ENCODE results near the gene SGSM2. TPM values are rescaled to one million over a fixed set of nuclear protein-coding genes. Genes with fewer than 3 reads are reported as not detected.
A peak's percentile ranks its signal among the peaks of the same experiment; 100 is the strongest.

SGSM2 gene
- total and polyA plus RNA-seq, 9 donors = 35.2 to 56.5 (median 42.4) TPM

DNA sequence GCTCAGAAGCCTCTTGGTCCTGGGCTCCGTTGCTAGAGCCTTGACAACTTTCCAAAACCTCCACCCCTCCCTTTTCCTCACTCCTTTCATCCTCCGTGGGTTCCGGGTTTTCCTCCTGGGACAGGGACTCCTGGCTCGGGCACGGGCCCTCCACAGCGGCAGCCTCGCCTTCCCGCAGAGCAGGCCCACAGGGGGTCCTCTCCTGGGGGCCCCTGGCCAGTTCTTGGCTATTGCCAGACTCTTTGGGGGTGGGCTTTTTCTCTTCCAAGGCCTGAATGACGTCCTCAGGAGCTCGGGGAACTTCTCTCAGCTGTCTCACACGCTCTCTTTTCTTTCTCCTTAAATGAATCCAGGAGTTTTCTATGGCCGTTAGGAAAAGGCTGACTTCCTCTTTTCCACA is 82.9 kb downstream of the SGSM2 start:
- H3K27me3 ChIP-seq (ENCODE audit: control insufficient read depth, insufficient read depth, low read length) = no peaks in the 10 kb centered on the region
- H3K9me3 ChIP-seq (replicated peaks; ENCODE audit: control insufficient read depth, low read depth, low read length) = no peaks in the 10 kb centered on the region
- DNase-seq = peak; percentile 70
- H3K27ac ChIP-seq (ENCODE audit: low read length) = peak overlapping the region; percentile 29
- no peaks in the 10 kb centered on the region for H3K4me1 ChIP-seq (ENCODE audit: control insufficient read depth, insufficient read depth, low read length)
- WGBS (ENCODE audit: insufficient coverage) = 22% methylated on average over 8 of the region's 12 CpGs
- no peak overlapping the region for H3K4me3 ChIP-seq (ENCODE audit: low read length)
- peaks cover 38% of the 10 kb centered on the region for H3K36me3 ChIP-seq (ENCODE audit: control insufficient read depth, insufficient read depth, low read length)

GRCh38 chr17:2421315-2422147 is 84.2 kb downstream of the SGSM2 start:
- H3K27ac ChIP-seq (ENCODE audit: low read length) = no peak overlapping the region

DNA sequence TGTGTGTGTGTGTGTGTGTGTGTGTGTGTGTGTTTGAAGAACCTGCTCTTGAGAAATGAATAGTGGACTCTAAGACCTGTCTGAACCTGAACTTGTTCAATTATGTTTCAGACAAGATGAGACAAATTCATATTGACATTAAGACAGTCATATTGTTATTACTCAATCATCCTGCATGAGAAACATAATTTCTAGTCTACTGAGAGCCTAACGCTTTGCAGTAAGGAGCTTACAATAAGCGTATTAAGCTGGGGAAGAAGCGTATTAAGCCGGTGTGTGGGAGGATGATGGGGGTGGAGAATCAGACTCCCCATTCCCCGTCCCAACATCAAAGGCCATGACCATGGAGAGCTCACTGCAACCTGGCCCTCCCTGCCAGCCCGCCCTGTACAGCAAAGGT is 86.0 kb downstream of the SGSM2 start:
- Histone ChIP-seq H3K27ac (ENCODE audit: low read length) (no peak overlapping the region), H3K27me3 (ENCODE audit: control insufficient read depth, insufficient read depth, low read length) (no peaks in the 10 kb centered on the region), H3K4me1 (ENCODE audit: control insufficient read depth, insufficient read depth, low read length) (no peaks in the 10 kb centered on the region), H3K36me3 (ENCODE audit: control insufficient read depth, insufficient read depth, low read length) (peaks cover 38% of the 10 kb centered on the region), H3K9me3 (replicated peaks; ENCODE audit: control insufficient read depth, low read depth, low read length) (no peaks in the 10 kb centered on the region), H3K4me3 (ENCODE audit: low read length) (no peak overlapping the region)
- no peak for DNase-seq
- WGBS (ENCODE audit: insufficient coverage) = no CpG with 5 or more reads among the region's 6 CpGs

More at GRCh38 chr17:2421315-2422147, 84.2 kb downstream of the SGSM2 start:
- no peaks in the 10 kb centered on the region for H3K27me3 ChIP-seq (ENCODE audit: control insufficient read depth, insufficient read depth, low read length)
- no peaks in the 10 kb centered on the region for H3K4me1 ChIP-seq (ENCODE audit: control insufficient read depth, insufficient read depth, low read length)
- DNase-seq = no peak
- 89% methylated on average over 16 of the region's 27 CpGs for WGBS (ENCODE audit: insufficient coverage)
- H3K36me3 ChIP-seq (ENCODE audit: control insufficient read depth, insufficient read depth, low read length) = peaks cover 38% of the 10 kb centered on the region
- H3K9me3 ChIP-seq (replicated peaks; ENCODE audit: control insufficient read depth, low read depth, low read length) = no peaks in the 10 kb centered on the region
- no peak overlapping the region for H3K4me3 ChIP-seq (ENCODE audit: low read length)

- Histone ChIP-seq H3K27me3 (ENCODE audit: control insufficient read depth, insufficient read depth, low read length) (no peaks in the 10 kb centered on the region), H3K9me3 (replicated peaks; ENCODE audit: control insufficient read depth, low read depth, low read length) (no peaks in the 10 kb centered on the region), H3K4me3 (ENCODE audit: low read length) (no peak overlapping the region), H3K4me1 (ENCODE audit: control insufficient read depth, insufficient read depth, low read length) (no peaks in the 10 kb centered on the region), H3K27ac (ENCODE audit: low read length) (no peak overlapping the region), H3K36me3 (ENCODE audit: control insufficient read depth, insufficient read depth, low read length) (peaks cover 4% of the 10 kb centered on the region)
- 40% methylated on average over 1 of the region's 2 CpGs for WGBS (ENCODE audit: insufficient coverage)
- no peak for DNase-seq
Measured at GRCh38 chr17:2427215-2427614, 89.9 kb downstream of the SGSM2 start.

GRCh38 chr17:2427910-2428309 is 90.6 kb downstream of the SGSM2 start:
- no peaks in the 10 kb centered on the region for H3K27me3 ChIP-seq (ENCODE audit: control insufficient read depth, insufficient read depth, low read length)
- WGBS (ENCODE audit: insufficient coverage) = no CpG with 5 or more reads among the region's 1 CpG
- H3K4me1 ChIP-seq (ENCODE audit: control insufficient read depth, insufficient read depth, low read length) = no peaks in the 10 kb centered on the region
- peaks cover 6% of the 10 kb centered on the region for H3K36me3 ChIP-seq (ENCODE audit: control insufficient read depth, insufficient read depth, low read length)
- H3K27ac ChIP-seq (ENCODE audit: low read length) = no peak overlapping the region
- no peaks in the 10 kb centered on the region for H3K9me3 ChIP-seq (replicated peaks; ENCODE audit: control insufficient read depth, low read depth, low read length)
- DNase-seq = no peak
- no peak overlapping the region for H3K4me3 ChIP-seq (ENCODE audit: low read length)

Other genes with a start within 250 kb of the SGSM2 start
- 16.1 TPM for gene SMG6, start 33.7 kb upstream of the SGSM2 start, total RNA-seq
- gene SMG6, start 33.7 kb upstream of the SGSM2 start, polyA plus RNA-seq (ENCODE audit: insufficient read depth in 1 of 8, insufficient read length in 8 of 8, low replicate concordance in 1 of 8) = 10 to 100 TPM; 12.7 to 21.8 (median 19.7) TPM
- 12.4 TPM for gene SRR, start 33.6 kb upstream of the SGSM2 start, total RNA-seq
- gene SRR, start 33.6 kb upstream of the SGSM2 start, polyA plus RNA-seq (ENCODE audit: insufficient read depth in 1 of 8, insufficient read length in 8 of 8, low replicate concordance in 1 of 8) = 10 to 100 TPM; 15.2 to 28.6 (median 23.5) TPM
- 27.4 TPM for gene TSR1, start 1.0 kb upstream of the SGSM2 start, total RNA-seq
- gene TSR1, start 1.0 kb upstream of the SGSM2 start, polyA plus RNA-seq (ENCODE audit: insufficient read depth in 1 of 8, insufficient read length in 8 of 8, low replicate concordance in 1 of 8) = 10 to 100 TPM; 32.0 to 46.0 (median 36.0) TPM
- gene MNT, start 63.6 kb downstream of the SGSM2 start, total RNA-seq = 8.0 TPM
- gene MNT, start 63.6 kb downstream of the SGSM2 start, polyA plus RNA-seq (ENCODE audit: insufficient read depth in 1 of 8, insufficient read length in 8 of 8, low replicate concordance in 1 of 8) = 10 to 100 TPM; 10.1 to 19.3 (median 16.1) TPM
- 15.5 TPM for gene METTL16, start 174.4 kb downstream of the SGSM2 start, total RNA-seq
- gene METTL16, start 174.4 kb downstream of the SGSM2 start, polyA plus RNA-seq (ENCODE audit: insufficient read depth in 1 of 8, insufficient read length in 8 of 8, low replicate concordance in 1 of 8) = 10 to 100 TPM; 18.5 to 24.1 (median 20.6) TPM

Data from muscle of leg (tissue), 11 donors.